Right renal pelvis (tissue), 4 donors: Measurements from ENCODE around the gene ZNF892. TPM values are rescaled to one million over a fixed set of nuclear protein-coding genes. Genes with fewer than 3 reads are reported as not detected.
"Not testable (repeated sequence)": the region's sequence is repeated elsewhere in the genome, so short reads cannot be mapped to it uniquely, and the experiment has no call there.

Experiments
- DNase-seq, 4 donors: peaks; one replicate each; pipeline ENCODE4 v3.0.0-alpha.2; 2013; ENCODE audit warnings: low read depth in 4 of 4, low spot score in 3 of 4, missing footprints in 1 of 4
- polyA plus RNA-seq, 4 donors: library from polyadenylated mRNA; unstranded; fragments of 120-200 nt; gene quantifications; one replicate each; pipeline ENCODE4 v1.2.1, GENCODE V29; 2013; ENCODE audit not compliant: insufficient read length in 4 of 4

The ZNF892 gene
- polyA plus RNA-seq, 4 donors, result 3.9 to 4.9 (median 4.9) TPM

- DNase-seq, result no peak
Observed at GRCh38 chr2:95220449-95220848, 13.1 kb downstream of the ZNF892 start.

GRCh38 chr2:95225658-95226057, 18.3 kb downstream of the ZNF892 start:
- DNase-seq, result no peak

- DNase-seq, result peak; percentile 27 to 47 (median 34)
Observed at GRCh38 chr2:95231723-95232122, 24.4 kb downstream of the ZNF892 start.

GRCh38 chr2:95232232-95232631, 24.9 kb downstream of the ZNF892 start:
- no peak for DNase-seq

DNA sequence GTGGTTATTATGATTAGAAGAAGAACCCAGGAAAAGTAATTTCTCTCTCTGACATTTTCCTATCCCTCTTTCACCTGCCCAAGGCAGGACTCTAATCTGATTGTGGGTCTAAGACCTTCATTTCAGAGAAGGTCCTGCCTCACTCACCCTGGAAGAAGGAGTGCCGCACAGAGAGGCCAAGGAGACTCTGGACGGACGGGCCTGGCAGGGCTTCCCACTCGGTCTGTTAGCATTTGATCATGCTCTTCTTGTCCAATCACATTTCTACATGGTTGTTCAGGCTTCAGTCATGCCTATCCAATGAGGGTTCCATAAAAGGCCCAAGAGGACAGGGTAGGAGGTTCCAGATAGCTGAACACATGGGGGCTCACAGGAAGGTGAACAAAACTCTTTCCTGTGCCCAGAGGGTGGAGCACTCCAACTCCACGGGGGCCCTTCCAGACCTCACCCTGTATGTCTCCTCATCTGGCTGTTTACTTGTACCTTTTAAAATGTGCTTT, 27.0 kb downstream of the ZNF892 start:
- DNase-seq, result no peak

DNA sequence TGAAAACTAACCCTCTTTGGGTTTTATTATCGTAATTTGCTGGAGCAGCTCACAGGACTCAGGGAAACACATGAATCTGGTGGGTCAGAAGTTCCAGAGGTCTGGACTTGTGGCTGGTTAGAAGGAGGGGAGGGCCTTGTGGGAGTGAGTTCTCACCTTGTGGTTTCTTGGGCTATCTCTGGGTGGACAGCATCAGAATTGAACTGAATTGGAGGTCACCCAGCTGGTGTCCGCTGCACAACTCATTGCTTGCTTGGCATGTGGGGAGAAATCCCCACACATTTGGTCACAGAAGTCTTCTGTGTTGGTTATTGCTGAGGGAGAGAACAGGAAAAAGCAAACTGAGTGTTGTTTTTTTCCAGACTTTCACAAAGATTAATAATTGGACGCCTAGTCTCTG, 27.5 kb downstream of the ZNF892 start:
- DNase-seq, result no peak

DNA sequence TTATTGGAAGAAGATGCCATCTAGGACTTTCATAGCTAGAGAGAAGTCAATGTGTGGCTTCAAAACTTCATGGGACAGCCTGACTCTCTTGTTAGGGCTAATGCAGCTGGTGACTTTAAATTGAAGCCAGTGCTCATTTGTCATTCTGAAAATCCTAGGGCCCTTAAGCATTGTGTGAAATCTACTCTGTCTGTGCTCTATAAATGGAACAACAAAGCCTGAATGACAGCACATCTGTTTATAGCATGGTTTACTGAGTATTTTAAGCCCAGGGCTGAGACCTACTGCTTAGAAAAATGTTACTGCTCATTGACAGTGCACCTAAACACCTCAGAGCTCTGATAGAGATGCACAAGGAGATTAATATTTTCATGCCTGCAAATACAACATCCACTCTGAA, 30.8 kb downstream of the ZNF892 start:
- DNase-seq, result no peak

DNA sequence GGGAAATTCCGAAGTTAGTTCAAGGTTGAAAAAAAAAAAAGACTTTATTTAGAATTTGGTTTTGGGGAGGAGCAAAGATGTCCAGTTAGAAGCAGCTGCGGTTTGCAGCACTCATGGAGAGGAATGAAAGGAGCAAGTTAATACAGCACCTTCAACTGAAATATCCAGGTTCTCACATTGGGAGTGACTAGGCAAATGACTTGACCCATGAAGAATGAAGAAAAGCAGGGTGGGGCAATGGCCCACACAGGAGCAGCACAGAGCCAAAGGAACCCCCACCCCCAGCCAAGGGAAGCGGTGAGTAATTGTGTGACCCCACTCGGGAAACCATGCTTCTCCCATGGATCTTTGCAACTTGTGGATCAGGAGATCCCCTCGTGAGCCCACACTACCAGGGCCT, 32.8 kb downstream of the ZNF892 start:
- DNase-seq, result no peak

GRCh38 chr2:95240556-95240955, 33.2 kb downstream of the ZNF892 start:
- no peak for DNase-seq

GRCh38 chr2:95242084-95242483, 34.8 kb downstream of the ZNF892 start:
- not testable (repeated sequence) for DNase-seq

Other genes starting within 250 kb of the ZNF892 start
- 100 to 1,000 TPM; 314 to 402 (median 338) TPM for gene MAL, start 181.8 kb upstream of the ZNF892 start, polyA plus RNA-seq
- gene MRPS5, start 85.7 kb upstream of the ZNF892 start, polyA plus RNA-seq, result 10 to 100 TPM; 63.0 to 75.7 (median 63.7) TPM
- gene ZNF514, start 47.7 kb upstream of the ZNF892 start, polyA plus RNA-seq, result 10 to 100 TPM; 21.6 to 35.2 (median 23.4) TPM
- 1 to 10 TPM; 7.6 to 9.5 (median 8.1) TPM for gene ZNF2, start 41.7 kb upstream of the ZNF892 start, polyA plus RNA-seq
- 10 to 100 TPM; 24.9 to 45.1 (median 34.7) TPM for gene PROM2, start 66.9 kb downstream of the ZNF892 start, polyA plus RNA-seq
- gene KCNIP3, start 89.8 kb downstream of the ZNF892 start, polyA plus RNA-seq, result 10 to 100 TPM; 14.6 to 16.8 (median 15.3) TPM
- gene FAHD2A, start 195.2 kb downstream of the ZNF892 start, polyA plus RNA-seq, result 10 to 100 TPM; 35.2 to 40.3 (median 38.0) TPM